GM12891 (cell line): ENCODE data around the gene STAT3.

Experiments used
- POLR2A ChIP-seq: IDR thresholded peaks from 2 replicates; pipeline ENCODE4 v1.6.1; 2011; ENCODE audit warnings: low read depth, low read length, control low read depth
- POLR2AphosphoS5 ChIP-seq: IDR thresholded peaks from 2 replicates; pipeline ENCODE4 v1.6.1; 2011; ENCODE audit warnings: low read depth, low read length, control low read depth
- POU2F2 ChIP-seq: IDR thresholded peaks from 2 replicates; pipeline ENCODE4 v1.6.1; 2011; ENCODE audit warnings: low read depth, mild to moderate bottlenecking, control low read depth, low read length, moderate library complexity
- SPI1 ChIP-seq: IDR thresholded peaks from 2 replicates; pipeline ENCODE4 v1.6.1; 2011; ENCODE audit warnings: low read depth, low read length, control low read depth
- TAF1 ChIP-seq: IDR thresholded peaks from 2 replicates; pipeline ENCODE4 v1.6.1; 2011; ENCODE audit warnings: low read depth, low read length, control low read depth

DNA sequence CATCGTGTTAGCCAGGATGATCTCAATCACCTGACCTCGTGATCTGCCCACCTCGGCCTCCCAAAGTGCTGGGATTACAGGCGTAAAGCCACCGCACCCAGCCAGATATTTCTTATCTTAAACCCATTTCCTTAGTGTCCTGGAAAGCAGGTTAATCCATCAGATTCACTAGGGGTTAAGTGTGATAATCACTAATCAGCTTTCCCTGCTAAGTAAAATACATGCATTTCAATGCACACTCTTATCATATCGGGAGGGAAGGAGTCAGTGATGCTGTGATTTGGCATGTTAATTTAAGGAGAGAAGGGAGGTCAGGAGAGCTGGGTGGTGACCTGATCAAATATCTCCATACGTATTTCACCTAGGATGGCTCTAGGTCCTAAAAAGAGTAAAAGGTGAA, 29.1 kb downstream of the STAT3 start:
- TF ChIP-seq POLR2AphosphoS5 (no peak), POLR2A (no peak), TAF1 (no peak), POU2F2 (no peak), SPI1 (no peak)
